KG1 (cell line): ENCODE results near the gene SOBP.

ENCODE experiments used
- DNase-seq: peaks from one replicate; lab custom pipeline; 2025; lab: John Stamatoyannopoulos, UW

The SOBP gene

DNA sequence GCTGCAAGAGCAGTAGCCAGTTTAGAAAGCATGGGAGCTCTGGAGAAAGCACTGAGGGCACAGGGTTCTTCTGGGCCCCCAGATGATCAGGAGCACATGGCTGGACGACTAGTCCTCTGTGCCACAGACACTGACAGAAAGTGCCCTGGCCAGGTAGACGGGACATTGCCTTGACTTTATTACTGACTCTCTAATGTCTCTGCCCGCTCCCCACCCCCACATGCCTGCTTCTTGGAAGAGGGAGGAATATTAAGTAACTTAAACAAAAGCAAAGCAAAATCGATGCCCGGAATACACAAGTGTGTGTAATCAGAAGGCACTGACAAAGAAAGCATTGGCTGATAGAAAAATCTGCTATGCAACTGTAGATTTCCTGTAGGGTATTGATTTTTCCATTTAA, 99.3 kb downstream of the SOBP start:
- DNase-seq: no peak

GRCh38 chr6:107589934-107590333, 100.0 kb downstream of the SOBP start:
- no peak for DNase-seq

DNA sequence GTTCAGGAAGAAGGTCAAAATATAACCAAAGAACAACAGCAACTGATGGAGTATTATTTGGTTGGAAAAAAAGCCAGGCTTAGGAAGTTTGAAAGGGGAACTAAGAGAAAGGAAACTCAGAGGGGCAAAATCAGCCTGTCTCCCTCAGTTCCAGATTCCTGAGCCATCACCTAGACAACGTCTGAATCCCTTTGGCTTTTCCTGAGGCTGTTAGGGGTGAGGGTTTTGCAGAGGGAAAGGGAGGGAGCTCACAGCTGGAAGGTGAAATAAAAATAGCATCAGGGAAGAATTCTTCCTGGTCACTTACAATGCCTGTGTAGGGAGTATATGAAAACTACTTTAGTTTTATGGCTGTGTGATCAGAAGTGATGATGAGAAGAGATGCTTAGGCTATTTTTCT, 100.5 kb downstream of the SOBP start:
- DNase-seq: no peak

- no peak for DNase-seq
Observed at GRCh38 chr6:107591346-107591745, 101.4 kb downstream of the SOBP start.

DNA sequence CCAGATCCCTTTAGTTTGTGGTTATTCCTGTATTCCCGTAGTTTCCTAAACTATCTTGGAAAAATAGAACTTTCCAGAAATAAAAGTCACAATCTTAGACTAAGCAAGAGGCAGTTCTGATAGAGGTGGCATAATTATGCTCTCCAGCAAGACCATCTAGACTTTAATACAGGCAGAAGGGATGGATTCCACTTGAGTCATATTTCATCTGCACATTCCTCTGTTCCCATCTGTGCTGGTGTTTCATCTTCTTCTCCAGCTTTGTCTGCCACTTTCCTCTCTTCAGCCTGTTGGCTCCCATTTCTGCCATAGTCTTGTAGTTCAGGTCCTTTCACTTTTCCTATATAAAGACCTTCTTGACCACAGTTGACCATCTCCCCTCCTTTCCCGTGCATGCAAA, 102.9 kb downstream of the SOBP start:
- no peak for DNase-seq

GRCh38 chr6:107594736-107595135, 104.8 kb downstream of the SOBP start:
- no peak for DNase-seq

GRCh38 chr6:107598091-107598490, 108.2 kb downstream of the SOBP start:
- DNase-seq: no peak

DNA sequence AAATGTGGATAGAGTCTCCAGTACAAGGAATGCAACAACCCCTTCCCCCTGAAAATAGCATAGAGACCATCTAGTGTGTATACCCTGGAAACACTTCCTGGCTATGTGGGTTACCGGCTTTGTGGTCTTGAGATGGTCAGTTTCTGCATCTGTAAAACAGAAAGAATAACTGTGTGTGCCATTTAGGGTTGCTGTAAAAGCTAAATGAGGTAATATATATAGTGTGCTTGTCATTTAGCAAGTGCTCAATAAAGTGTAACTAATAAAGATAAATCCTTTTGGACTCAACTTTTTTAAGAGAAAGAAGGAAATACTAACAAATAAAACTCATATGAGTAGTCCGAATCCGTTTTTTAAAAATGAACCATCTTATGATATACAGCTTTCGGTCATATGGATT, 109.1 kb downstream of the SOBP start:
- DNase-seq: no peak

- DNase-seq: no peak
Observed at GRCh38 chr6:107600121-107600520, 110.2 kb downstream of the SOBP start.

DNA sequence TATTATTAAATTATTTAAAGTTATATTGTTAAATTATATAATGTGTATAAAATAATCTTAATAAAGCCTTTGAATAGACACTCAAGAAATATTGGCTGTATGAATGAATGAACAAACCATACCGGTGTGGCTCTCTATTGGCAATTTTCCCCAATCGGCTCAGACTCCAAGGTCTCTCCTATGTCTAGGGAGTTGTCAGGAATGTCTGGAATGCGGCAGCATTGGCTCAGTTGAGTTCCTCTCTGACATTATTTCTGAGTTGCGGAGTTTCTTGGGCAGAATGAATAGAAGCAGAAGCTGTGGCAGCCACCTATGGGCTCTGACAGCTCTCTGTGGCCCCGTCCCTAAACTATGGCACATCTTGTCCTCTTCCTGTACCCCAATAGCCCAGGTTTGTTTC, 111.0 kb downstream of the SOBP start:
- DNase-seq: no peak

DNA sequence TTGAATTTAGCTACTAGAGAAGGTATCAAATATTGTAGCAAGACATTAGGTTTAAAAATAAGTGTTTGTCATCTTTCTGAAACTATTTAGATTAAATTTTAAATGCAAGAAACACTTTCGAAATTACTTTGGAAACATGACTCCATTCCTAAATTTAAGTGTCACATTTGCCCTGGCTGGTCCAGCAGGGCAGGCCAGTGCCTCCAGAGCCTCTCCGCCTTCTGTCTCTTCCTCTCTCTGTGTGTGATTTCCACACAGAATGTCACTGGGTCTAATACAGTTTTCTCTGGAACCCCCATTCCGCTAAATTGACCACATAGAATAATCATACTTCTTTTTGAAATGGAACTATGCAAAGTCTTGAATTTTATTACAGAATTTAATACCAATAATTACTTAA, 111.5 kb downstream of the SOBP start:
- DNase-seq: no peak

GRCh38 chr6:107602321-107603005, 112.5 kb downstream of the SOBP start:
- no peak for DNase-seq

- DNase-seq: no peak
Observed at GRCh38 chr6:107603006-107603370, 113.1 kb downstream of the SOBP start.

- DNase-seq: no peak
Observed at GRCh38 chr6:107604549-107604948, 114.6 kb downstream of the SOBP start.

DNA sequence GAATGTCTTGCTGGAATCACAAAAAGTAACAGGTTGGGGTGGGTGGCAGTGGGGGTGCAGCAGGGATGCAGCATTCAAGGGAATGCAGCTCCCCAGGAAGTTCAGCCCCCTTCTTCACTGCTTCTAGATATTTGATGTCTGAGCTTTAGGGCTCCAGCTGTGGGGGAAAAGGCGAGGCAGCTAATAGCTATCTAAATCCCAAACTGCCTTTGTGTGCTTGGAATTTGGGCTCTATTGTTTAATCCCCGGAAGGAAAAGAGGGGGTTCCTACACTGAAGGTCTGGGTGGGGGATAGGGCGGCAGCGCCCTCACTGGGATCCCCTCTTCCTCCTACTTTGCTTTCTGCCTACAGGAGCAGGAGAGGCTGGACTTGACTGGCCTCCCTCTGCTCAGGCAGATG, 116.5 kb downstream of the SOBP start:
- DNase-seq: no peak

- no peak for DNase-seq
Observed at GRCh38 chr6:107607116-107607515, 117.2 kb downstream of the SOBP start.

GRCh38 chr6:107611094-107611810, 121.3 kb downstream of the SOBP start:
- DNase-seq: no peak

GRCh38 chr6:107612762-107613415, 123.0 kb downstream of the SOBP start:
- DNase-seq: no peak

- DNase-seq: no peak
Observed at GRCh38 chr6:107613651-107614379, 123.9 kb downstream of the SOBP start.

GRCh38 chr6:107614828-107615227, 124.9 kb downstream of the SOBP start:
- DNase-seq: no peak

- DNase-seq: no peak
Observed at GRCh38 chr6:107616775-107617174, 126.9 kb downstream of the SOBP start.

GRCh38 chr6:107617341-107617932, 127.5 kb downstream of the SOBP start:
- DNase-seq: no peak
